GM21717 (cell line): ENCODE data around the gene LHX5.

Source experiments
- ATAC-seq: cut with Tn5 transposase; IDR thresholded peaks from one replicate; pipeline ENCODE4 v1.9.1; 2021; ENCODE audit warnings: mild to moderate bottlenecking, moderate library complexity; ENCODE audit not compliant: unreplicated experiment

The LHX5 gene

DNA sequence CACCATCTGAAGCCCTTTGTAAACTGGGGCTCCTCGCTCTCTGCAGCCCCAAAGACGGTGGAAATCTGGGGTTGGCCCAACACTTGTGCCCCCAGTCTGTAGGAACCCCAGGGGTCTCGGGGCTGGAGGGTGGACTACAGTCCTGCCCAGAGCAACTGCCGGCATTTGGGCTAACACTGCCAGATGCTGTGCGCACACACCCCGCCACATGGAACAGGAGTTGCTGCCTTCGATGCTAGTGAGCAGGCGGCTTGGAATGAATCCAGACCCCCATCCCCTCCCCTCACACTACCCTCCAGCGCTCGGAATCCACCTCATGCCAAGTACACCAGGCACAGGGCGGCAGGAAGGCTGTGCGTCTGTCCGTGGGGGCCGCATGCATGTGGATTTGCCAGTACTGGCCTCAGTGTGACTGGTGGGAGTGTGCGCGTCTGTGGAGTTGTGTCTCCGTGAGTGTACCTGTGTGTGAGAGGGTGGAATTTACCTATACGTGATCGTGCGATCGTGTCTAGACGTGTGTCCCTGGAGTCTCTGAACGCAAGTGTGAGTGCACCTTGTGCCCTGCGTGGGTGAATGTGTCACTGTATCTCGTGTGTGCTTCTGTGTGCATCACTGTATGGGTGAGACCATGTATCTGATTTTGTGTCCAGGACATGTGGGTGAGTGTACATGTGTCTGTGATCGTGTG is 5.1 kb downstream of the LHX5 start:
- no peak for ATAC-seq

DNA sequence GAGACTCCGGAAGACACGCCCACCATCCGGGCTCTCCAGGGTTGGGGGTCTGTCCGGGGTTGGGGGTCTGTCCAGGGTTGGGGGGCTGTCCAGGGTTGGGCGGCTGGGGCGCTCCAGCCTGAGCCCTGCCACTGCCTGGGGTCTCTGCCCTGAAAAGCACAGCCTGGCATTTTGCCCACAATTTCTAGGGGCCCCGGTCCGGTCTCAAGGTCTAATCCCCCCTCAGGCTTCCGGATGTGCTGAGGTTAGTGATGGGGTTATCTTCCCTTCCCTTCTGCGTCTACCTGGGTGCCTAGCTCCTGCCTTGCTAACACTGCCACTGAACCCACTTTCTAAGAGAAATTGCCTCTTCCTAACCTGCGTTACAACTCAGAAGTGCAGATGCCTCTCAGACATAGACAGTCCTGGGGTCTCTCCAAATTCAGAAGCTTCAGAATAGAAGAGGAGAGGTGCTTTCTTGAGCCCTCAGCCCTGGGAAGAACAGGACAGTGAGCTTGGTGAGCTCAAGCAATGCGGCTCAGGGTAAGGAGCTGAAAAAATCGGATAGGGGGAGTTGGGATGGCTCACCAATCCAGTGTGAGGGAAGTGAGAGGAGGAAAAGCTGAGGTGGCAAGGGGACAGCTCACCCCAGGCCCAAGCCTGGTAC is 5.7 kb downstream of the LHX5 start:
- ATAC-seq, result no peak

DNA sequence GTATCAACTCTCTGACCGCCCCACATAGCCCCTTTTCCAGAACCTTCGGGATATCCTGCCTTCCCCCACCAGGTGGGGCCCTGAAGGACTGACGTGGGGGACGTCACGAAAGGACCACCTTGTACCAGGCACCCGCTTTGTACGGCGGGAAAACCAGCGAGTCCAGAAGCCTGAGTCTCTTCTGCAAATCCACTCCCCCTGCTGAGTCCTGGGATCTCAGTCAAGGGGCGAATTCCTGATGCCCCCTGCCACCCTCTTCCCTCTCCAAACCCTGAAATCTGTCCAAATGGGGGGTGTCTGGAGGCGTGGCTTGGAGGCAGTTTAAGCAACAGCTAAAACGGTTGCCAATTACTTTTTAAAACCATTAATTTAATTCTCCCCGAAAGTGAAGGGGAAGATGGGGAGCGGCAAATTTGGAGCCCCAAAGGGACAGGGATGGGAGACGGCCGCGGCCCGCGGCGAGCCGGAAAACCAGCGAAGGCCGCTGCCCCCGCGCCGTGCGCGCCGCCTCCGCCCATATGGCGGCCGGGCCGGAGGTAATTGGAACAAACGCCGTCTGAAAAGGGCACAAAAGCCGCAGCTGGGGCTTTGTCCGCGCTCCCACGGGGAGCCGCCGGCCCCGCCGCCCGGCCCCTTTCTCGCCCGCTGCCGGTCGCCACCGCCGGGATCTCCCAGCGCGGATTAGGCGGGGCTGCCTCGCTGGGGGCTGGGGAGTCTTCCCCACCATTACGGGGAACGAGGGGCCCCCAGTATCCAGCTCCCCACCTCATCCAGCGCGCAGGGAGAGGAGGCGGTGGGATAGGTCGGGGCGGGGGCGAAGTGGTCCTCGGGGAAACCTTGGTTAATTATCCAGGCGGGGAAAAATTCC is 6.6 kb downstream of the LHX5 start:
- ATAC-seq, result no peak

DNA sequence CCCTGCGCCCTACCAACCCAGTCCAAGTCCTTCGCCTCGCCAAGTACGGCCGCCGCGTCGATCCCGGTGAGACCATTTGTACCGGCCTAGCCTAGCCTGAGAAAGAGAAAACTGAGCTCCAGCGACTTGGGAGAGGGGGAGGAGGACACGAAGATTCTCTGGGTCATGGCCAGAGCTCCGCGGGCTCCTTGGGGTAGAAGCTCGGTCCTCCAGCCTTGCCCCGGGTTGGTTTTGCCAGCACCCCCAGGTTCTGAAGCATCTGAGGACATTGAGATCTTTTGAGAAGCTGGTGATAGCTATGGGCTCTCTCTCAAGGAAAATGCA is 7.3 kb downstream of the LHX5 start:
- ATAC-seq, result no peak

DNA sequence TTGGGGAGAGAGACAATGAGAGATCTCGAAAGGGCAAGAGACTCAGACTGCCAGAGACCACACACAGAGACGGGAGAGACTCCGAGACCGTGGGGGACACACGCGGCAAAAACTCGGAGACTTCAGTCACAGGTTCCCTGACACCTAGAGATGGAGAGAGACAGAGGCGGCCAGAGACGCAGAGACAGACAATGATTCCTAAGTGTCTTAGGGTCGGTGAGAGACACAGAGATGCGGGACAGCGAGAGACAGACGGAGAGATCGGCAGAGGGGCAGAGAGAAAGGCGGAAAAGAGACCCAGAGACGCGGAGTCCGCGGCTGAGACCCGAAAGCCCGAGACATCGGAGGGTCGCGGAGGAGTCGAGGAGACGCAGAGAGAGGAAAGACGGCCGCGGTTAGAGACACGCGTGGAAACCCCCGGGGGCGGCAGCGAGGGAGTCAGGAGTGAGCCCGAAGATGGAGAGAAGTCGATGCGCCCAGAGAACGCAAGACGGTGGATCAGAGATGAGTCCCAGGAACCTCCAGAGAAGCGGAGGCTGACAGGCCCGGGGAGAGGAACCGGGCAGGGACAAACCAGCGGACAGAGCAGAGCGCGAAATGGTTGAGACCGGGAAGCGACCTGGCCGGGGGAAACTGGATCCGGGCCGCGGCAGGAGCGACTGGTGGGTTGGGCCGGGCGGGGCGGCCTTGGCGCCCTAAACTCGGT is 7.8 kb downstream of the LHX5 start:
- ATAC-seq, result no peak

DNA sequence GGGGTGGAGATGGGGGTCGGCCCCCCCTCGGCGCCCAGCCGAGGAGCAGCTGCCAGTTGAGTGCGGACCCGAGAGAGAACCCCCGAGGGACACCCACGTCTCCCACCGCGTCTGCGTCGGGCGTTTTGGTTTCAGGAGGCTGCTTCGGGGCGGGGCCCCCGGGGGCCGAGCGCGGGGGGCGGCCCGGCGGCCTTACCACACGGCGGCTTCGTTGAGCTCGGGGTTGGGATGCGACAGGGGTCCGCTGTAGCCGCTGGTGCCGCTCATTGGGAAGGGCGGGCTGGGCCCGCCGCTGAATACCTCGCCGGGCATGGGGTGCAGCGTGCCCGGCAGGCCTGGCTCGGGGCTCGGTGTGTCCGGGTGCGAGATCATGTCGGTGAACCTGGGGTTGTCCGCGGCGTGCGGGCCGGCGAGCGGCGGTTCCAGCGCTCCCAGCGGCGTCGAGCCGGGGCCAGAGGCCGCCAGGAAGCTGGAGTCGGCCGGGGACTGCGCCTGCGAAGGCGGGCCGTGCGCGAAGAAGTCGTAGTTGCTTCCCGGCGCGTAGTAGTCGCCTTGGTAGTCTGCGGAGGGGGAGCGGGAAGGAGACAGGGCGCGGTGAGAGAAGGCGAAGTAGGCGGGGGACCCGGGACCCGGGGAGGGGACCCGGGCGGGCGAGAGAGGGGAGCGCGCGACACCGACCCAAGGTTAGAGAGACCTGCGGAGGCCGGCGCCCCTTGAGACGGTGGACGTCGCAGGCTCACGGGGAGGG is 8.5 kb downstream of the LHX5 start:
- no peak for ATAC-seq

DNA sequence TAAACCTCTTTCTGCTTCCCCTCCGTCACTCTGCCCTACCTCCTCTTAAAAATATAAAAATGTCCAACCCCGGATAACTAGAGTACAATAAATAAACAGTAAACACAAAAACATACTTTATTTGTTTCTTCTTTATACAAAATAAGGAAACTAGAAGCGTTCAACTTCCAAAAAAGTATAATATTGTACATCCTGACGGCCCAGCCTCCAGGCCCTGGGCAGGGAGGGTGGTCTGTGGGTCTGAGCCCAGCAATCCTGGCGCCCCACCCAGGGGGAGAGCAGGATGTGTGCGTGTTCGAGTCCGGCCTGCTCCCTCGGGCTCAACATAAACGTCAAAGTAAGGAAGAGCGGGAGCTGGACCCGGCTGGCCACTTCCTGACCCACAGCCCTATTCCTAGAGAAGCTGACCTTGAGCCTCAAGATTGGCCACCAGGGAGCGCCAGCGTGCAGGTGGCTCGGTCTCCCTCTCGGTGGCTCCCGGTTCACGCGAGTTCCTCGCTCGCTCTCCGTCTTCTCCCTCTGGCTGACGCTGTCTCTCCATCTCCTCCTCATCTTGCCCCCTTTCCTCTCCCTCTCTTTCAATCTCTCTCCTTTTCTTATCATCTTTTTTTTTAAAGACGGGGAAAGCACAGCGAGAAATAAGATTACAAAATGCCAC is 9.4 kb downstream of the LHX5 start:
- ATAC-seq, result no peak

DNA sequence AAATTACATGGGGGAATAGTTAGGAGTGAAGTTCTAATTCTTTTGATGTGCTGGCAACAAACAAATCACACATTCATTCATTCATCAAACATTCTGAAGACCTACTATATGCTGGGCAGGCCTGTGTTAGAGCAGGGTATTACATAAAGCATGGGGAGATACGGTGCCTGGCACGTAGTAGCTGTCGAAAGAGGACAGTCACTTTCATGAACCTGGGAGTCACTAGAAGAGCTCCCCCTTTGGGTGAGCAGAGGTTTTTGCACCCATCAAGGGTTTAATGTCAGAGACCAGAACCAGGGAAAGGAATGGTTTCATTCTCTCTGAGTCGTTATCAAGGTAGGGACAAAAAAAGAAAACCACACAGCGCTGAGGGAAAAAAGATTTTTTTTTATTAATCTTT is 10.0 kb downstream of the LHX5 start:
- no peak for ATAC-seq

DNA sequence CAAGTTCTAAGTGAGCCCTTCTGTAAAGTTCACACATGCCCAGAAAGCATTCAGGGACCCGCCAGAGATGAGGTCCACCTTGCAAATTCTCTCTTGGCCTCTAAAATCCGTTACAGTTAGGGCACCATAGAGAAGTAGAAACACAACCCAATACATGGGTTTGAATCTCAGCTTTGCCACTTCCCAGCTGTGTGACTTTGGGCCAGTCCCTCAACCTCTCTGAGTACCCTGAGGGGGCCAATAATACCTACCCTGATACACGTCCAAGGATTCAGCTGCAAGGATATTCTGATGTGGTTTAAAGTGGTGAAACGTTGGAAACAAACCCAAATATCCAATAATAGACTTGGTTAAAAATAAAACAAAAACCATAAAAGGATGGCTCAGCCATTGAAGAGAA is 11.7 kb downstream of the LHX5 start:
- no peak for ATAC-seq

DNA sequence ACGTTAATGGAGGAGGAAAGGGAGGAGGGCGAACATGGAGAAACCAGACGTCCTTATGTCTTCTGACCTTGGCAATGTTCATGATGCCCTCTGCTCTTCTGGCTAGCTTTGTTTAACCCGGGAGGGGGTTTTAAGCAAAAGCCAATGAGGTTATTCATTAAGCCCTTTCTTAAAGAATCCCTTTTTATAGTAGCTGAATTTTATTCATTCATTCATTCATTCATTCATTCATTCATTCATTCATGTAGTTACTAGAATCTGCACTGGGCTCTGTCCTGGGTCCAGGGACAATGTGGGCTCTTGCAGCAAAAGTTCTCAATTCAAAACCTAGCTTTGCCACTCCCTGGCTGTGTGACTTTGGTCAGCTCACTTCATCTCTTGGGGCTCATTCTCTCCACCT is 14.0 kb downstream of the LHX5 start:
- ATAC-seq, result no peak

DNA sequence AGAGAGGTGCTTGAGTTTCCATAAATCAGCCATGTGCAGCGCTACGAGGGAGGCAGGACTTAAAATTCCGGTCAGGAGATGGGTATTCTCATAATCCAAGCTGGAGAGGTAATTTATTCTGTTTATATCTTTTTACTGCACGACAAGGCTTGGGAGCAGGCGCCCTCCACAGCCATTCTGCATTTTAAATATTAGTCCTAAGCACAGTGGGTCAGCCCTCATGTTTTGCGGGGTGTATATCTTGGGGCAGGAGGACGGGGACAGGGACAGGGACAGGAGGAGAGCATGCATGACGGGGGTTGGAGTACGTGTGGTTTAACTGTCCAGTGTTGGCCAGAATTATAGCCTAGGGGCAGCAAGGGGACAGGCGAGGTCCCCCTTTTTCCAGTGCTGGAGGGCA is 14.5 kb downstream of the LHX5 start:
- ATAC-seq, result no peak

DNA sequence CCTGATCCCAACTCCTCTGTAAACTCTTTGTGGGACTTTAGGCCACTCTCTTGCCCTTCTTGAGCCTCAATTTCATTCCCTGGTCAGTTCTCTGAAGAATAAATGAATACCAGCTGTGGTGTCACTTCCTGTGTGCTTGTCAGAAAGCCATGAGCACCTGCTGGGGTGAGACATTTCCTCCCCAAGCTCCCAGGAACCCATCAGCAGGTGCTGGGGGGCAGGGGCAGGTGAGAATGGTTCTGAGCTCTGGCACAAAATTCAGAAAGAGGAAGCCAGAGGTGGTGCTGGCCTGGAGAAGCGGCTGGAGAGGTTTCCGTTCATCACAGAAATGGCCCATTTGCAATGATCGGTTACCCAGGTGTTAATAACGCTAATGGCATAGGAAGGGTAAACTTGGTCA is 14.9 kb downstream of the LHX5 start:
- no peak for ATAC-seq

DNA sequence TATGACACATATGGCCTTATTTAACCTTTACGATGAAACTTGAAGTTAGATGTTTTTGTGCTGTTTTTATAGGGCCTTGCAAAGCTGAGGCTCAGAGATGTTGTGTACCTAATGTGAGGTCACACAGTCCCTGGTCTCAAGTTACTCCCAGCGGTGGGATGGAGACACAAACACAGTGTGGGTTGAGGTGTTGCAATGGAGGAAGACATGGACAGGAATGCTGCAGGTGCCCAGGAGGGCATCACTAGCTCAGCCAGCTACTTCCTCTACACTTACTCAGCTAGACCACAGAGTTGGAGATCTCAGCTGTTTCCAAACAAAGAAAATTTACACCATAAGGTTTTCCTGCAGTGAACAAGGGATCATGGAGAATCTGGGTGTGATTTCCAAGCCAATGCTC is 15.5 kb downstream of the LHX5 start:
- ATAC-seq, result no peak

DNA sequence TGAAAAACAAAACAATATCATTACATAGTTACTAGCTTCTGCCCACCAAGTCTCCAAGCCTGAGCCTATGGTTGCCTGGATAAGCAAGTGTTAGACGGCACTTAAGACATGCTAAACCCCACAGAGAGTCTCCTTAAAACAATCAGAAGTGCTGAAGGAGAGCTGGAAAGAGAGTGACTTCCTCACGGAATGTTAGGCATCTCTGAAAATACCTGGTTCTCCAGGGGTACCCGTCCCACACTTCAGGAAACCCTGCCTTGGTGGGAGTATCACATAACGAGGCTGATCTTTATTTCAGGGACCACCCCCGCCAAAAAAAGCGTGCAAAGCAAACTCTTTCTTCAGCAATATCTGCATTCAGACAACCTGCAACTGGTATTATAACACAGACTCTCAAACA is 18.3 kb downstream of the LHX5 start:
- ATAC-seq, result no peak

DNA sequence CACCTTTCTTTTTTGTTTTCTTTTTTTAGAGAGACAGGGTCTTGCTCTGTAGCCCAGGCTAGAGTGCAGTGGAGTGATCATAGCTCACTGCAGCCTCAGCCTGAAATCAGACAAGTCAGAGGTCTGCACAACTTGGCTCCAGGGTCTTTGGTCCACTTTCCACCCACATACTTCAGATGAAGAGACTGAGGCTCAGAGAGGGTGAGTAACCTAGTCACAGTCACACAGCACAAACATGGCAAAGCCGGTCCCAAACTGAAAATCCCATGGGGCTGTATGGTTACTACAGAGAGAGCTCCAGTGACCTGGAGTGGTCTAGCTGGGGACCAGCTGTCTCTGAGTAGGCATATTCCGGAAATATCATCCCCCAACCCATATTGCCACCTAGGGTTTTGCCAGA is 19.2 kb downstream of the LHX5 start:
- no peak for ATAC-seq

DNA sequence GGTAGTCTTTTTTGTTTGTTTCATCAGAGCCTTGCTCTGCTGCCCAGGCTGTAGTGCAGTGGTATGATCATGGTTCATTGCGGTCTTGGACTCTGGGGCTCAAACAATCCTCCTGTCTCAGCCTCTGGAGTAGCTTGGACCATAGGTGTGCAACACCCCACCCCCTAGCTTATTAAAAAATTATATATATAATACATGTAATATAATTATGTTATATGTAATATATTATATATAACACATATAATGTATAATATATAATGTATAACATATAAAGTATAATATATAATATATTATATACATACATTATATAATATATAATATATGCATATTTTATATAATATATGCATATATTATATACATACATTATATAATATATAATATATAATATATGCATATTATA is 21.8 kb downstream of the LHX5 start:
- no peak for ATAC-seq

DNA sequence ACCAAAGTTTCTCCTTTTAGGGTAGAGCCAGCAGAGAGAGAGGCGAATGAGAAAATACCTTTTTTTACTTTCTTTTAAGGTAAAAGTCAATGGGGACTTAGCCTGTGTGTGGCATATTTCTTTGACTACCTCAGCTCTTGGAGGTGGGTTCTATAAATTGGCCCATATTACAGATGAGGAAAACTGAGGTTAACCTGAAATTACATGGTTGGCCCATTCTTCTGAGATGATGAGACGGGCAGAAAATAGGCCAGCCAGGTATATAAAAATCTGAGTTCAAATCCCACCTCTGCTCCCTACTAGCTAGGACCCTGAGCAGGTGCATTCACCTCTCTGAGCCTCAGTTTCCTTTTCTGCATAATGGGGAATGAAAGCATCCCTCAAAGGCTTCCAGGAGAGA is 22.4 kb downstream of the LHX5 start:
- no peak for ATAC-seq

DNA sequence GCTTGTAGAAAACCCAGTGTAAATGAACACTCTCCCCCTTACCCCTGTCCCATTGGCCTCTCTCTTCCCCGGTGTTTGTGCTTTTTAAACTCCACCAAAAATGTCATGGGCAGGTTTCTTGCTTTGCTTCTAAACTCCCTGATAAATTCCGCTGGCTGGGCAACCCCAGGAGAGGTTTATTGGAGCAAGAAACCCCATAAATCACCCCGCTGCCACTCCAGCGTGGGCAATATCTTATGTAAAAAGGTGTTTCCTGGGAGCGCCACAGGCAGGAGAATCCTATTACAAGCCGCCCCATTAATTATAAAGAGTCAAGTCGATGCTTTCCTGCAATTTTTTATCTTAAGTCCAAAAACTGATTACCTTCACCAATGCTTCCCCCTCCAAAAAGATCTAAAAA is 22.8 kb downstream of the LHX5 start:
- no peak for ATAC-seq

DNA sequence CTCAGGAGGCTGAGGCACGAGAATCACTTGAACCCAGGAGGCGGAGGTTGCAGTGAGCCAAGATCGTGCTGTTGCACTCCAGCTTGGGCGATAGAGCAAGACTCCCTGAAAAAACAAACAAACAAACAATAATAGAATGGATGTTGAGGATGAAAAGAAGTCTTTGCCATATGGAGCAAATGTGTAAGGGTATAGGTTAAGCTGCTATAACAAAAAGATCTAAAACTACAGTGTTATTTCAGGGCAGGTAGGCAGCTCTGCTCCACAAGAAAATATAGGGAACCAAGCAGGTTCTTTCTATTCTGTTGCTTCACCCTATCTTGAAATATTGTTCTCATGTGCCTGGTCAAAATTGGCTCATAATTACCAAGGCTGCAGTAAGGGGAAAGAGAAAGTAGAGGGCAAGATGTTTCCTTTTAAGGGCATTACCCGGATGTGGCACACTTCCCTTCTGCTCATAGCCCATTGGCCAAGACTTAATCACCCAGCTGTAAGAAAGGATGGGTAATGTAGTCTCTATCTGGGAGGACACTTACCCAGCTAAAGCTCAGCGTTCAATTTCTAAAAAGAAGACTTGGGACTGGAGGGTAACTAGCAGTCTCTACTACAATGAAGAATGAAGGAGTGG is 26.0 kb downstream of the LHX5 start:
- no peak for ATAC-seq

DNA sequence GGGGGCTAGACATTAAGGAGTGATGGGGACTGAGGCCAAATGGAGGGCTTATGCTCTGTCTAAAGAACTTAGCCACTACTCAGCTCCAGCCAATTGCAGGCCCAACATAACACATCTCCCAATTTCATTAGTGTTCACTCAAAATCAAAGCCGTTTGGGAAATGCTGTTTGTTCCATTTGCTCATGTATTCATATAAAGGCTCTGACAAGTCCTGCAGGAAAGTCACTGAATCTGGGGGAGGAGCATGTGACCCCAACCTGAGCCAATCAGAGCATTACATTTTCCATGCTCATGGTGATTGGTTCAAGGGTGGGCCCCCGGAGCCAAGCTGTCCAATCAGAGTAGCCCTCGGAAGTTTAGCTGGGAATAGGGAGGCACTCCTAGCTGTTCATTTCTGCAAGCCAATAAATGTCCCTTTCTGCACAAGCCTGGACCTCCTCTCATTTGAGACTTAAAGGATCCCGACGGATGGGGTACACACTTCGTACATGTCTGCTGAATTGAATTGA is 28.6 kb downstream of the LHX5 start:
- no peak for ATAC-seq
